Measurements from ENCODE around the gene PRF1.
"Not testable (repeated sequence)": the region's sequence is repeated elsewhere in the genome, so short reads cannot be mapped to it uniquely, and the experiment has no call there.

- not testable (repeated sequence) for TF ChIP-seq CTCF, POLR2A (IDR thresholded peaks at IDR 0.05)
Observed at GRCh38 chr10:70639640-70640383, 37.3 kb upstream of the PRF1 start.
